ENCODE results near the gene DNAAF5. TPM values are rescaled to one million over a fixed set of nuclear protein-coding genes. Genes with fewer than 3 reads are reported as not detected.

DNAAF5 gene
- total RNA-seq, 4 donors from 2014 or later: 26.7 to 34.4 (median 29.0) TPM

DNA sequence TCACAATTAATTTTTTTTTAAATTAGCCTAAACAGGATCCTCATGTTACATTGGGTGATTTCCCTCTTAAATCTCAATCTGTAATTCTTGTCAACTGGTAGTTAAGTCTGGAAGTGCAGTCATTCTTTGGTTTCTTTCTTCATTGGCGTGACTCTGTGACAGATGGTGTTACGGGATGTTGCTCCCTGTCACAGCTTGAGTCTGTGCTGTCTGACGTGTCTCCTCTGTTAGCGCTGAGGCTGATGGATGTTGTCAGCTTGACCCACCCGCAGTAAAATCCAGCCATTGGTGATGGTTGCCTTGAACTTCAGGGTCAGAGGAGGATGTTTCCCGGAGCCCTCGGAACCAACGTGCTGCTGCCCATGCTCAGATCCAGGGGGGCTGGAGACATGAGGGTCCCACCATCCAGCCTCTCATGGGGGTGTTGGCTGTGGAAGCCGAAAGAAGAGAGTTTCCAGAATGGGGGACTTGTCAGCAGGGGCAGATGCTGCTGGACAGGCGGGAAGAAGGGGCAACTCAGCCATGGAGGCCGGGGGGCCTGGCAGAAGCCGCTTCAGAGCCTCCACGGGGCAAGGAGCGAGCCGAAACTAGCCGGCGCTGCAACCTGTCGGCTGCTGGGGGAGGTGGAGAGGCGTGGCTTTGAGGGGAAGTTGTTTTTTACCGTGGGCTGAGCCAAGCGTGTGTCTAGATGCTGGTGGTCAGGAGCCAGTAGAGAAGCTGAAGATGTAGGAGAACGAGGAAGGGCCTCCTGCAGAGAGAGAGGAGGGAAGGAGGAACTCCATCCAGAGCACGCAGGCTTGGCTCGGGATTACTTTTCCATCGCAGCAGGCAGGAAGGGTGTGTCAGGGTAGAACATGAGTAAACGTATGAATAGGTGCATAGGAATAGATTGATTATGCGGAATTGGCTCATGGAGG is 109.2 kb downstream of the DNAAF5 start:
- TF ChIP-seq EP300 (IDR thresholded peaks at IDR 0.05): no peak
- no peak for TF ChIP-seq POLR2A (IDR thresholded peaks at IDR 0.05)
- TF ChIP-seq, protein P1, sequence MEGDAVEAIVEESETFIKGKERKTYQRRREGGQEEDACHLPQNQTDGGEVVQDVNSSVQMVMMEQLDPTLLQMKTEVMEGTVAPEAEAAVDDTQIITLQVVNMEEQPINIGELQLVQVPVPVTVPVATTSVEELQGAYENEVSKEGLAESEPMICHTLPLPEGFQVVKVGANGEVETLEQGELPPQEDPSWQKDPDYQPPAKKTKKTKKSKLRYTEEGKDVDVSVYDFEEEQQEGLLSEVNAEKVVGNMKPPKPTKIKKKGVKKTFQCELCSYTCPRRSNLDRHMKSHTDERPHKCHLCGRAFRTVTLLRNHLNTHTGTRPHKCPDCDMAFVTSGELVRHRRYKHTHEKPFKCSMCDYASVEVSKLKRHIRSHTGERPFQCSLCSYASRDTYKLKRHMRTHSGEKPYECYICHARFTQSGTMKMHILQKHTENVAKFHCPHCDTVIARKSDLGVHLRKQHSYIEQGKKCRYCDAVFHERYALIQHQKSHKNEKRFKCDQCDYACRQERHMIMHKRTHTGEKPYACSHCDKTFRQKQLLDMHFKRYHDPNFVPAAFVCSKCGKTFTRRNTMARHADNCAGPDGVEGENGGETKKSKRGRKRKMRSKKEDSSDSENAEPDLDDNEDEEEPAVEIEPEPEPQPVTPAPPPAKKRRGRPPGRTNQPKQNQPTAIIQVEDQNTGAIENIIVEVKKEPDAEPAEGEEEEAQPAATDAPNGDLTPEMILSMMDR (IDR thresholded peaks at IDR 0.05): no peak
- no peak for TF ChIP-seq POLR2AphosphoS5 (IDR thresholded peaks at IDR 0.05)
- 49% methylated on average over 27 of the region's 27 CpGs for WGBS
- DNase-seq (ENCODE audit: low spot score in 2 of 2): no peak

More for the DNA sequence above, 109.2 kb downstream of the DNAAF5 start:
- Histone ChIP-seq H3K9me3 (no peaks in the 10 kb centered on the region), H3K27ac (peak overlapping the region; percentile 85), H3K27me3 (no peaks in the 10 kb centered on the region), H3K36me3 (peaks cover 18% of the 10 kb centered on the region), H3K4me1 (peaks cover 70% of the 10 kb centered on the region), H3K4me3 (peak overlapping the region; percentile 8)

Other genes starting within 250 kb of the DNAAF5 start
- gene PDGFA, start 206.9 kb upstream of the DNAAF5 start, total RNA-seq: 10 to 100 TPM; 16.2 to 41.6 (median 22.0) TPM
- gene PRKAR1B, start 582 bp downstream of the DNAAF5 start, total RNA-seq: 10 to 100 TPM in 2 of 4 donors, 1 to 10 TPM in 2; 8.2 to 12.3 (median 10.5) TPM
- 100 to 1,000 TPM; 225 to 475 (median 263) TPM for gene SUN1, start 105.8 kb downstream of the DNAAF5 start, total RNA-seq
- gene GET4, start 149.9 kb downstream of the DNAAF5 start, total RNA-seq: 10 to 100 TPM; 27.7 to 58.2 (median 47.8) TPM
- gene ADAP1, start 228.0 kb downstream of the DNAAF5 start, total RNA-seq: 1 to 10 TPM; 4.1 to 9.1 (median 6.3) TPM
- 10 to 100 TPM; 11.6 to 55.2 (median 13.2) TPM for gene COX19, start 248.8 kb downstream of the DNAAF5 start, total RNA-seq

Data from suprapubic skin (tissue), 4 donors.